Suprapubic skin (tissue), 4 donors: Measurements from ENCODE around the gene PACRG. TPM values are rescaled to one million over a fixed set of nuclear protein-coding genes. Genes with fewer than 3 reads are reported as not detected.

ENCODE experiments used
- DNase-seq, 2 donors: peaks; one replicate each; pipeline ENCODE4 v3.0.0-alpha.2; 2019; ENCODE audit warnings: low spot score in 2 of 2
- H3K27ac ChIP-seq: fragments of 200-600 bp; sonication (generic); one replicate; pipeline ENCODE4 v1.5.1; 2019
- H3K27me3 ChIP-seq: fragments of 200-600 bp; sonication (generic); one replicate; pipeline ENCODE4 v1.5.1; 2019
- H3K36me3 ChIP-seq: fragments of 200-600 bp; sonication (generic); one replicate; pipeline ENCODE4 v1.5.1; 2019
- H3K4me1 ChIP-seq: fragments of 200-600 bp; sonication (generic); one replicate; pipeline ENCODE4 v1.5.1; 2019
- H3K4me3 ChIP-seq: fragments of 200-600 bp; sonication (generic); one replicate; pipeline ENCODE4 v1.5.1; 2019; ENCODE audit warnings: mild to moderate bottlenecking
- H3K9me3 ChIP-seq: fragments of 200-600 bp; sonication (generic); one replicate; pipeline ENCODE4 v1.5.1; 2019
- EP300 ChIP-seq: sonication (generic); formaldehyde crosslinking; IDR thresholded peaks from one replicate; pipeline ENCODE4 v1.6.1; 2017; ENCODE audit warnings: antibody characterized with exemption
- POLR2A ChIP-seq, 2 donors: fragments of 450-650 bp; IDR thresholded peaks; one replicate each; pipeline ENCODE4 v1.6.1; 2017; ENCODE audit warnings: antibody characterized with exemption in 2 of 2, mild to moderate bottlenecking in 2 of 2, moderate library complexity in 2 of 2
- POLR2AphosphoS5 ChIP-seq, 3 donors: sonication (generic); formaldehyde crosslinking; IDR thresholded peaks; one replicate each; pipeline ENCODE4 v1.6.1; 2017; ENCODE audit warnings: antibody characterized with exemption in 3 of 3
- WGBS: methylation state at CpG from one replicate; pipeline ENCODE4 v1.1.5; 2018; 5-methylcytosine and 5-hydroxymethylcytosine counted together
- total RNA-seq, 4 donors: library from RNA; depleted of rRNA; stranded (reverse); fragments of >200 nt; gene quantifications; one replicate each; pipeline ENCODE4 v1.1.0, GENCODE V29; 2016
- TF ChIP-seq, protein P1 (sequence below), 2 donors: fragments of 200-600 bp in 1 of 2; fragments of 450-650 bp in 1 of 2; sonication (generic) in 1 of 2; IDR thresholded peaks; one replicate each; pipeline ENCODE4 v1.5.1; 2016 to 2019; ENCODE audit warnings: antibody characterized with exemption in 2 of 2, mild to moderate bottlenecking in 1 of 2, moderate library complexity in 1 of 2

The PACRG gene
- total RNA-seq, 4 donors from 2014 or later, result 1.1 to 2.3 (median 2.0) TPM

DNA sequence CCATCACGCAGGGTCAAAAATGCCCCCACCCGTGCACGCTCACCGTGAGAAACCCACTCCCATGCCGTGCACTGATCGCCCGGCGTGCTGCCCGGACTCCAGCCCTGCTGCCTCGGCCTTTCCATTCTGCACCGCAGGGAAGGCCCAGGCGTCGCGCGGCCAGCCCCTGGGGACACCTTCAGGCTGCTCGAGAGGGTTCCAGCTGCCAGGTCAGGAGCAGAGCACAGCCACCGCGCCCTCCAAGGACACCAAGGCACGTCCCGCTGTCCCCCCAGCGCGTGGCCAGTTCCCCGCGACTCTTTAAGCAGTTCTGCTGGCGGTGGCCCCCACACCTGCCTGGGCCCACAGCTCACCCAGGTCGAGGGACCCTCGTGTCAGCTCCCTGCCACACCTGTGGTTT lies 372.5 kb downstream of the PACRG start:
- no peaks in the 10 kb centered on the region for H3K27me3 ChIP-seq
- H3K4me3 ChIP-seq, result no peak overlapping the region
- TF ChIP-seq, protein P1, sequence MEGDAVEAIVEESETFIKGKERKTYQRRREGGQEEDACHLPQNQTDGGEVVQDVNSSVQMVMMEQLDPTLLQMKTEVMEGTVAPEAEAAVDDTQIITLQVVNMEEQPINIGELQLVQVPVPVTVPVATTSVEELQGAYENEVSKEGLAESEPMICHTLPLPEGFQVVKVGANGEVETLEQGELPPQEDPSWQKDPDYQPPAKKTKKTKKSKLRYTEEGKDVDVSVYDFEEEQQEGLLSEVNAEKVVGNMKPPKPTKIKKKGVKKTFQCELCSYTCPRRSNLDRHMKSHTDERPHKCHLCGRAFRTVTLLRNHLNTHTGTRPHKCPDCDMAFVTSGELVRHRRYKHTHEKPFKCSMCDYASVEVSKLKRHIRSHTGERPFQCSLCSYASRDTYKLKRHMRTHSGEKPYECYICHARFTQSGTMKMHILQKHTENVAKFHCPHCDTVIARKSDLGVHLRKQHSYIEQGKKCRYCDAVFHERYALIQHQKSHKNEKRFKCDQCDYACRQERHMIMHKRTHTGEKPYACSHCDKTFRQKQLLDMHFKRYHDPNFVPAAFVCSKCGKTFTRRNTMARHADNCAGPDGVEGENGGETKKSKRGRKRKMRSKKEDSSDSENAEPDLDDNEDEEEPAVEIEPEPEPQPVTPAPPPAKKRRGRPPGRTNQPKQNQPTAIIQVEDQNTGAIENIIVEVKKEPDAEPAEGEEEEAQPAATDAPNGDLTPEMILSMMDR (IDR thresholded peaks at IDR 0.05), result no peak
- TF ChIP-seq POLR2AphosphoS5 (IDR thresholded peaks at IDR 0.05) (no peak), EP300 (no peak), POLR2A (IDR thresholded peaks at IDR 0.05) (no peak)
- H3K4me1 ChIP-seq, result no peaks in the 10 kb centered on the region
- no peak overlapping the region for H3K27ac ChIP-seq
- WGBS, result 97% methylated on average over 25 of the region's 27 CpGs
- no peaks in the 10 kb centered on the region for H3K36me3 ChIP-seq
- no peaks in the 10 kb centered on the region for H3K9me3 ChIP-seq
- no peak for DNase-seq

DNA sequence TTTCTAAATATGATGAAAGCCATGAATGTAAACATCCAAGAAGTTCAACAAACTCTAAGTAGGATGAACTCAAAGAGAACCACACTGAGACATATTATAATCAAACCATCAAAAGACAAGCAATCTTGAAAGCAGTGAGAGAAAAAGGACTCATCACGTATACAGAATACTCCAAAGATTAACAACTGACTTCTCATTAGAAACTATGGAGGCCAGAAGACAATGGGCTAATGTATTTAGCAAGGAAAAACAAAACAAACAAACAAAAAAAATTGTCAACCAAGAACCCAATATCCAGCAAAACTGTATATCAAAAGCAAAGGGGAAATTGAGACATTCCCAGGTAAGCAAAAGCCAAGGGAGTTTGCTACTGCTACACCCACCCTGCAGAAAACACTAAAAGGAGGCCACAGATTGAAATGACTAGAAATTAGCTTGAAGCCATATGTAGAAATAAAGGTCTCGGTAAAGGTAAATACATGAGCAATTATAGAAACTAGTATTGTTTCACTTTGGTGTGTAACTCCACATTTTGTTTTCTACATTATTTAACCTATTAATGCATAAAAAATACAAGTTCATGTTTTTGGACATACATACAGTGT lies 385.7 kb downstream of the PACRG start:
- Histone ChIP-seq H3K9me3 (no peaks in the 10 kb centered on the region), H3K27me3 (no peaks in the 10 kb centered on the region), H3K4me1 (no peaks in the 10 kb centered on the region), H3K36me3 (no peaks in the 10 kb centered on the region), H3K4me3 (no peak overlapping the region), H3K27ac (no peak overlapping the region)
- WGBS, result 86% methylated on average over 2 of the region's 2 CpGs
- TF ChIP-seq EP300 (no peak), POLR2AphosphoS5 (IDR thresholded peaks at IDR 0.05) (no peak), POLR2A (IDR thresholded peaks at IDR 0.05) (no peak)
- TF ChIP-seq, protein P1 (IDR thresholded peaks at IDR 0.05), result no peak
- DNase-seq, result no peak

DNA sequence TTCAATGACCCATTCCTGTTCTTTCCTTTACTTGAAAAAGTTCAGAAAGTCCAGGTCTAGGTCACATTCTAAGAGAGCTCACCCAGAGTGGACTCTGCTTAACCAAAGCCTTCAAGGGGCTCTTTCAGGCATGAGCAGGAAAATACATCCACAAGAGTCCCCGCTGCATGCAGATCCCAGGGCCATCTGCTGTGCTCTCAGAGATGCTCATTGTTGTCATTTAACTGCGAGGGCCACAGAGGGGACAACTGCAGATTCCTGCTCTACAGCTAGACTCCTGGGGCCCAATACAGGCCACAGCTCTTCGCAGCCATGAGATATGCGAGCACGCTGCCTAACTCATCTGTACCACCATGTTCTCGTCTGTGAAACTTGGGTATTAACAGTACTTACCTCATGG lies 391.2 kb downstream of the PACRG start:
- Histone ChIP-seq H3K9me3 (no peaks in the 10 kb centered on the region), H3K36me3 (no peaks in the 10 kb centered on the region), H3K4me1 (no peaks in the 10 kb centered on the region), H3K27me3 (no peaks in the 10 kb centered on the region), H3K27ac (no peak overlapping the region), H3K4me3 (no peak overlapping the region)
- TF ChIP-seq POLR2A (IDR thresholded peaks at IDR 0.05) (no peak), POLR2AphosphoS5 (IDR thresholded peaks at IDR 0.05) (no peak), EP300 (no peak)
- TF ChIP-seq, protein P1 (IDR thresholded peaks at IDR 0.05), result no peak
- DNase-seq, result no peak
- WGBS, result 92% methylated on average over 6 of the region's 6 CpGs

DNA sequence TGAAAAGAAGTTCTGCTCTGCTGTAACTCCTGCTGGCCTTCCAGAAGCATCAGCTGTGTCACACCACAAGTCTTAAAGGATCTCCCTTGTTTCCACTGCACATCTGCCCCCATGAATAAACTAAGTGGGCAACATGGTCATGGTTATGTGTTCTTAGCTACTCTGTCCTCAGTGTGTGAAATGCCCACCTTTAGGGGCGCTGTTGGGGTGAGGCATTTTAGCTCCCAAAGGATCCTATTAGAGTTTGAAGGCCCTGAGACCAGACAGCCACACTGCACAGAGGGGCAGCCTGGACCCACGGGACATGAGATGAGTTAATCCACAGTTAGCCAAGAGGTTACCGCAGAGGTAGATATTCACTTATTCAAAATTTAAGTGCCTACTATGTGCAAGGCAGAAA lies 392.4 kb downstream of the PACRG start:
- no peak for TF ChIP-seq POLR2A (IDR thresholded peaks at IDR 0.05)
- no peak for TF ChIP-seq EP300
- TF ChIP-seq, protein P1 (IDR thresholded peaks at IDR 0.05), result no peak
- TF ChIP-seq POLR2AphosphoS5 (IDR thresholded peaks at IDR 0.05), result no peak
- DNase-seq, result no peak
- Histone ChIP-seq H3K27ac (no peak overlapping the region), H3K27me3 (no peaks in the 10 kb centered on the region), H3K4me3 (no peak overlapping the region), H3K36me3 (no peaks in the 10 kb centered on the region), H3K9me3 (no peaks in the 10 kb centered on the region), H3K4me1 (no peaks in the 10 kb centered on the region)
- 92% methylated on average over 3 of the region's 3 CpGs for WGBS

DNA sequence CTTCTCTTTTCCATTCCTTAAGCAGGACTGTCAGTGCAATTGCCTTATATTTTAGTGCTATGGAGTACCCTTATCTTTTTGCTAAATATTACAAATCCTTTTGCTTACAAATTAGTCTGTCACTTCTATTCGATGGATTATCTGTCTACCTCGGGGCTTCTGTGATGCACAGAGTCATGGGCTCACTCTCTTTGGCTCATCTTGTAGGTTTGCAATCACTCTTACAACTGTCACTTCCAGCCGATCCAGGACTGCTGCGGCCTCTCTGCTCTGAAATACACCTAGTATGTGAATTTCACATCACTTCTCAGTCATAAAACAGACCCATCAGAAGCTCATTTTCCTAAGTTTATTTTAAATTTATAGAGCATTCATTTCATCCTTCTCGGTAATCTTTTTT lies 393.5 kb downstream of the PACRG start:
- Histone ChIP-seq H3K27ac (no peak overlapping the region), H3K4me3 (no peak overlapping the region), H3K36me3 (no peaks in the 10 kb centered on the region), H3K9me3 (no peaks in the 10 kb centered on the region), H3K27me3 (no peaks in the 10 kb centered on the region), H3K4me1 (no peaks in the 10 kb centered on the region)
- 82% methylated on average over 5 of the region's 5 CpGs for WGBS
- TF ChIP-seq POLR2AphosphoS5 (IDR thresholded peaks at IDR 0.05), result no peak
- TF ChIP-seq EP300, result no peak
- TF ChIP-seq, protein P1 (IDR thresholded peaks at IDR 0.05), result no peak
- no peak for TF ChIP-seq POLR2A (IDR thresholded peaks at IDR 0.05)
- no peak for DNase-seq
